RKO (cell line): ENCODE data around the gene LARGE1.

Experiments used
- DNase-seq: peaks from one replicate; pipeline ENCODE4 v3.0.0-alpha.2; 2016; ENCODE audit warnings: low spot score

LARGE1 gene

DNA sequence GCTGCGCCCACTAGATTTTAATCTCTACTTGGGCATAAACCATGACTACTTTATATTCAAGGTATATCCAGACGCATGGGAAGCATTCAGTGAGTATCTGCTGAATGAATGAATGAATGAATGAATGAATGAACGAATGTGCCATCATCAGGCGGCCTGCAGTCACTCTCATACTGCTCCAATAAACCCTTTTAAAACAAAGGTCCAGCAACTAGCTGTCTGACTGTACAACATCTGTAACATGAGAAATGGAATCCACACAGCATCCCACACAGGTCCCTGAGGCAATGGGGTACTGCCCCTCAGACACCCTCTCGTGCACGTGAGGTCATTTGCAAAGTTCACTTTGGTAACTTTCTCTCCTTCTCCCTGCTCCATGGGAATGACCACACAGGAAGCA is 147.5 kb downstream of the LARGE1 start:
- no peak for DNase-seq

DNA sequence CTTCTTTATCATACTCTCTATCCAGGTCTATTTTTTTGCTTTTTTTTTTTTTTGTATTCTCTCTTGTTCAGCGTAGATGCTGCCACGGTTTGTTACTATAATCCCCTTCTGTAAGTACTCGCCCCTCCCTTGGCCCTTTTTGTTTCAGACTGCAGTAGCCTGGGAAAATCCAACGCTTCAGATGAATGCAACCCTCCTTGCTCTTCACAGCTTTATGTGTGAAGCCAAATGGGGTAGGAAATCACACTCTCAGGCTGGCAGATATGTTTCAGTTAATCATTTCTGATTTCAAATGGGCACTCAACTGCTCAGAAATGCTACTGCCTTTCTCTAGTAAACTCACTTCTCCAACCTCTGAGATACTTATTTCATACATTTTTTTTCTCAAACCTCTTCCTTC is 149.1 kb downstream of the LARGE1 start:
- DNase-seq: no peak

GRCh38 chr22:33770723-33771122 is 149.6 kb downstream of the LARGE1 start:
- no peak for DNase-seq

GRCh38 chr22:33766091-33766490 is 154.2 kb downstream of the LARGE1 start:
- DNase-seq: no peak

DNA sequence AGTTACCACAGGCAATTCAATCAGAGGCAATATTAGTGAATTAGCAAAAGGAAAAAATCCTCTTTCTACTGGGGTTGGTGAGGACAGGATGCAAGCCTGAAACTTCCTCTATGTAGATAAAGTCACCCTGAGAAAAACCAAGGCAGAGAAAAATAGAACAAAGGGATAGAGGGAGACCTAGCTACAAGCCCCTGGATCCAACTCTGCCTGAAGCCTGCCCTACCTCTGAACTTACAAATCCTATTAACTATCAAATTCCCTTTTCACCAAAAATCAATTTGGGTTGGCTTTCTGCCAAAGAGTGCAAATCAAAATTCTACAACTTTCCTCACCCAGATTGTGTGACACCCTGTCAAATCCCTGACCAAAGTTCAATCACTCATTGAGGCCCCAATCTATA is 161.3 kb downstream of the LARGE1 start:
- DNase-seq: no peak

- DNase-seq: no peak
Observed at GRCh38 chr22:33757802-33758483, 162.3 kb downstream of the LARGE1 start.

- no peak for DNase-seq
Observed at GRCh38 chr22:33757041-33757801, 163.1 kb downstream of the LARGE1 start.

DNA sequence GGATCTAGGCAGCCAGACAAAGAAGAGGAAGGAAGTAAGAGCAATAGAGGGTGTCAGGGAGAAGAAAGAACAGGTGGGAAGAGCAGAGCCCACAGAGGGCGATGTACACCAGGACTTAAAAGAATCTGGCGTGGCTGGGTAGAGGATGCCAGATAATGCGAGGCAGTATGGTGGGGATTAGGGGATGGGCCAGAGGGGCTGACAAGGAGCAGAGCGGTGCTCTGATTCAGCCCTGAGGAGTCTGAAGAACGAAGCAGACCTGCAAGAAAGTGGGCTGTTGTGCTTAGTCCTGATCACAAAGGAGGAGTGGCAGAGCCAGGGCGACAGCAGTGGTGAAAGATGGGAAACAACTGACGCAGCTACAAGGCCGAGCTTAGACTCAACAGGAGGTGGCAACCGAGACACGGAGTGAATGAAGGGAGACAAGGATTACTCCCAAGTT is 163.7 kb downstream of the LARGE1 start:
- DNase-seq: no peak

DNA sequence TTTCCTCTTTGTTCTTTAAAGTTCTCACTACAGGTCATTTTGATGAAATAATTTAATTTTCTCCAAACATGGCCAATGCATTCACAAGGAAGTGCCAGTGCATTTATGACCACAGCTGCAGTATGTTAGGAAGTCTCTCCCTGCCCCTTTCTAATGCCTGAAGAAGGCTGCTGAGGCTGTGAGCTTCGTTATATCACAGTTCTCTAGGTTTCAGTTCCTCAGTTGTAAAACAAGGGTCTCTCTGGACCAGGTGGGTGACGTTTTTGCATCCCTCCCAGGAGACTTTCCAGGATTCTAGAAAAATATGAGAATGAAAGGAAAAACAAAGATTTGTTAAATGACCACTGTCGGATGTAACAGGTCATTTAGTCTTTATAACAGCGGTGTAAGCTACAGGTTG is 171.6 kb downstream of the LARGE1 start:
- DNase-seq: no peak

DNA sequence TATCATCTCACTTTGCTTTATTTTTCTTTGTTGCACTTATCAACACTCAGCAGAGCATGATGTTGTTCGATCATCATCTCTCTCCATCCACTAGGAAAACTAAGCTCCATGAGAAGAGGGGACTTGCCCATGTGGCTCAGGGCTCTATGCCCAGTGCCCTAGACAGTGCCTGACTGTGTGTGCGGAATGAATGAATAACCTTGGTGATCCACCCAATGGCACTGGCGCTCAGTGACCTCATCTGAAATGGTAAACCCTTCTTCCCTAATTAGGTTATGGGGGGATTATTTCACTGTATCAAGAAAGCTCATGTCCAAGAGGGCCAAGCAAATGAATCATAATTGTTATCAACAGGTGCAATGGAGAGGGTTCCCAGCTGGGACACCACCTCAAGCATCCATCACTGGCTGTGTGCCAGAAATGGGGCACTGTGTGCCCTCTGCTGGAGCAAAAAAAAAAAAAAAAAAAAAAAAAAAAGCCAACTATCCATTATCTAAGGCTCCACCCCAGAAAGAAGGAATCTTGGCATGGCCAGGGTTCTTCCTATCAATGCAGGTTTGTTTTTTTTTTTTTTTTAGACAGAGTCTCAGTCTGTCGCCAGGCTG is 172.6 kb downstream of the LARGE1 start:
- DNase-seq: no peak

DNA sequence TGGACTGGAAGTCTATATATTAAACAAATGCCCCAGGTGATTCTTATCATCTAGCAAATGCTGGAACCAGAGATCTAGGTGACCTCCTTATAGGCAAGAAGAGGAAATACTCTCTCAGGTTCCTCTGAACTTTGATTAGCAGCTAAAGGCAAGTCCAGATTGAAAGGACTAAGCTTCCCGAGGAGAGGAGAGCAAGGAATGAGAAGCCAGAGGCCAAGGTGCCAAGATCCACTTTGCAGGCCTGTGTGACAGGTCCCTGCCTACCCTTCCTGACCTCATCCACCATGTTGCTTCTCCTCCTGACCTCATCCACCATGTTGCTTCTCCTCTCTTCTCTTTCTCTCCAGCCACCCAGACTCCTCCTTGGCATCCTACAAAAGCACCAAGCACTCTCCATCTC is 173.2 kb downstream of the LARGE1 start:
- DNase-seq: no peak

- DNase-seq: no peak
Observed at GRCh38 chr22:33746501-33746928, 173.8 kb downstream of the LARGE1 start.

GRCh38 chr22:33745501-33745900 is 174.8 kb downstream of the LARGE1 start:
- no peak for DNase-seq

DNA sequence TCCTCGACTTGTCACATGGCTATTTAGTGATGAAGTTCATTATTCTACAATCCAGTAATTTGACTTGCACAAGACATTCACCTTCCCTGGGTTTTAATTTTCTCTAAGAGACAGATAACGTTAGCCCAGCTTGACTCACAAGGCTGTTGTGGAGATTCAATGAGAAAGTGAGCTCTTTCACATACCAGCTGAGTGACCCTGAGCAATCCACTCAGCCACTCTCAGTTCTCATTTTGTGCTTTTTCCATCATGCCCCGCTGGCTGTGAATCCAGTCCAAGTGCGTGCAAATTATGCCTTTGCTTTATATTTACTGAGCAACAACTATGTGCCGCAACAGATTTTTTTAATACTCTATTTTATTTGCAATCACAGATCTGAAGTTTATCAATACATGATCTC is 176.5 kb downstream of the LARGE1 start:
- no peak for DNase-seq

- no peak for DNase-seq
Observed at GRCh38 chr22:33741025-33741424, 179.3 kb downstream of the LARGE1 start.

DNA sequence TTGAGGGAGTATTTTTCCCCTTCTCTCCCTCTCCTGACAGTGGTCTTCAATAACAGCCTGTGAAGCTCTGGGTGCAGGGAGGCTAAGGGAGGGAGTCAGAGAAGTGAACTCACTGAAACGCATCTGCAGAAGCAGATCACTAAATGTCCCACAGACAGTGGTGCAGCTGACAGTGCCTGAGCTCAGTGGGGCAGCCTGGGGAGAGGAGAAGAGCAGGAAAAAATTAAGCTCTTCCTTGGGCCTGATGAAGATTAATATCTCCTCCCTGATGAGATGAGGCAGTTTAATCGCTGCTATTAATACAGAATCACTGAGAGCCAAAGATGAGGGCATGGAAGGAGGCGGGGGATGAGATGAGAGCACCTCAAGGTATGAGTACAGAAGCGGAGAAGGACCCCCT is 180.8 kb downstream of the LARGE1 start:
- DNase-seq: no peak

- DNase-seq: no peak
Observed at GRCh38 chr22:33737662-33738061, 182.6 kb downstream of the LARGE1 start.

DNA sequence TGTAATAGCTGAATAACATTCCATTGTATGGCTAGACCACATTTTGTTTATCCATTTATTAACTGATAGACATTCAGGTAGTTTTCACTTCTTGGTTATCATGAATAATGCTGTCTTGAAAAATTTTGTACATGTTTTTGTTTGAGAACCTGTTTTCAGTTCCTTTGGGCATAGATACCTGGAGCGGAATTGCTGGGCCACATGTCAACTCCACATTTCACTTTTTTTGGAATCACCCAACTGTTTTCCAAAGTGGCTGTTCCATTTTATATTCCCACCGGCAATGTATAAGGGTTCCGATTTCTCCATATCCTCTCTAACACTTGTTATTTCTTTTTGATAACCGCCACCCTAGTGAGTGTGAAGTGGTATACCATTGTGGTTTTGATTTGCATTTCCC is 184.3 kb downstream of the LARGE1 start:
- no peak for DNase-seq

DNA sequence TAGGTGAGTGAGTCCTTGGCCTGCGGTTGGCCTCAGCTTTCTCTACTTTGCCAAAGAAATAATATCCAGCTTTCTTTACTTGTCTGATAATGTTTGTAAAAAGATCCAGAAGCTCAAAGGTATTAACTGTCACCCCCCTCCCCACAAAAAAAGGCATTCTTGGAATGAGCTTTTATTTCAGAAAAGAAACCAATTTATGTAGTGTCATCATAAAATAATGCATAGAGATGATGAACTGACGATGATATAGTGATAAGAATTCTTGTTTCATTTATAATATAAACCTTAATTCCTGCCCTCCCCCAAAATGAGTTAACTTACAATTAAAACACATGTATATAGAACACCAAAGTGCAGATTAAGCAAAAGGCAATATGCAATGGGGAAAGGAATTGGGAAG is 191.4 kb downstream of the LARGE1 start:
- no peak for DNase-seq

- DNase-seq: no peak
Observed at GRCh38 chr22:33726294-33726734, 194.0 kb downstream of the LARGE1 start.

DNA sequence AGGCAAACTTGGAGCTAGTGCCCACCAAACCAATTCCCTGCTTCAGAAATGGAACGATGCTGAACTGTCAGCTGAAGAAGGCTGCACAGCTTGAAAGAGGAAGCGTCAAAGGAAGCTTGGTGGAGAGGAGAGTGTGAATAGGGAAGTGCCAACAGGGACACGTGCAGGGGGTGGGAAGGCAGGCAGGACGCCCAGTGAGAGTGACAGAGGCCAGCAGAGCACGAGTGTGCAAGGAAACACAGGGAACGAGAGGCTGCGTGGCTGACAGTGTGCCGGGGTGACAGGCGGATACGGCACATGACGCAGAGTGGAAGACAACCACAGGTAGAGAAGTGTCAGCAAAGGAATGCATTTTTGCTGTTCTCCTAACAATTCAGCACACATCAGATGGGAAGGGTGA is 196.4 kb downstream of the LARGE1 start:
- no peak for DNase-seq

DNA sequence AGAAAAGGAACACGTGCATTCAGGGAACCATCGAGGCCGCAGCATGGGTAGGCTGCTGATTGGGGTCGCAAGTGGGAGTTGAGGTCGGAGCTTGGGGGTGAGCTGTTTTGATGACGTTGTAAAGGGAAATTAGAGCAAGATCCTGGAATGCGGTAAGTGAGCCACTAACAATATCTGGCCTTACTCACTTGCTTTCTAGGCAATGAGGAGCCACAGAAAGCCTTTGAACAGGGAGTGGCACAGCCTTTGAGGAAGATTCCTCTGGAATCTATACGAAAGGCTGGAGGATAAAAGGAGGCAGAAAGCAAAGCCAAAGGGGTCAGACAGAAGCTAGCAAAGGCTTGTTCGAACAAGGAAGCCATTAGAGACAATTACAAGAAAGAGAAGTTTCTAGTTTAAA is 197.5 kb downstream of the LARGE1 start:
- DNase-seq: no peak

DNA sequence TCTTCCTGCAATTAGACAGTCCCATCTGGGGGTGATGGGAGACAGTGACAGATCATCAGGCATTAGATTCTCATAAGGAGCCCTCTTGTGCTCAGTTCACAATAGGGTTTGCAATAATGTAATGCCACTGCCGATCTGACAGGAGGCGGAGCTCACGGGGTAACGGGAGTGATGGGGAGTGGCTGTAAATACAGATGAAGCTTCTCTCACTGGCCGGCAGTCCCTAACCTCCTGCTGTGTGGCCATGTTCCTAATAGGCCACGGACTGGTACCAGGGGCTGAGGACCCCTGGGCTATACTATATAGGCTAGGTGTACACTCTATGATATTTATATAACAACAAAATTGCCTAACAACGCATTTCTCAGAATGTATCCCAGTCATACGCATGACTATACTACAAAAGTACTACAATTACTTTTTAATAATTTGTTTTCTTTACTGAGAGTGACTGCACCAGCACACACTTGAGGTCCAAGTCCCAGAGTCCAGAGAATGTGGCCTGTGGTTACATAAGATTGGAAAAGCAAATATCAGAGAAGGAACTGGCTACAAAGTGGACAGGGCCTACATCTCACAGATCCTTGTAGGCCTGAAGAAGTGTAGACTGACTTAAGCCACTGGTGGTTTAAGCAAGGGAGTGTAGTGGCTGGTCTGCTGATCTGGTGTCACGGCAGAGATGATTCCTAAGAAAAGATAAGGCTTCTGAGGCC is 200.0 kb downstream of the LARGE1 start:
- DNase-seq: no peak
